Cardiac fibroblast (primary cell): ENCODE data around the gene TLL1.

Experiments used
- DNase-seq, 2 donors: peaks; one replicate each; pipeline versions ENCODE4 v3.0.0 to v3.0.0-alpha.2; 2010; ENCODE audit warnings: low read depth in 2 of 2
- H3K4me3 ChIP-seq, 2 donors: replicated peaks in 1 of 2; 1 replicate in 1 of 2; 2 replicates in 1 of 2; pipeline ENCODE4 v1.5.1; 2011; ENCODE audit warnings: low read depth in 2 of 2, low read length in 2 of 2, mild to moderate bottlenecking in 2 of 2, moderate library complexity in 1 of 2
- TF ChIP-seq, protein P1 (sequence below): IDR thresholded peaks from one replicate; pipeline ENCODE4 v1.5.1; 2011; ENCODE audit warnings: low read depth, mild to moderate bottlenecking, low read length, inconsistent platforms

The TLL1 gene

DNA sequence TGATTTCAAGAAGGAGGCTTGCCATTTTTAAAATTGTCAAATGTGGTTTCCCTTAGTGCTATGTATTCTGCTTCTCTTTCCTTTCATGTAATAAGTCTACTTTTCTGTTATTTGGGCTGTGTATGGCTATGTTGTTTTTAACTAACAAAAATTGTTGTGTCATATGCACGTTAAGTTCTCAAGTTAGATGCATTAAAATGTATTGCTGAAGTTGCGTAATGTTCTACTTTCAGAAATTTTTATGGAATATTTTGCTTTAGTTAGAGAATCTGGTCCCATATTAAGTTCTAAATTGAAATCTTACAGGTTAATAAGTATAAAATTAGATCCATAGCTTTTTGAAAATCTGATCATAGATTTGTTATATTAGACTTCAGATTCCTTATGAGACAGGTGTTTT is 133.2 kb downstream of the TLL1 start:
- DNase-seq = no peak
- TF ChIP-seq, protein P1, sequence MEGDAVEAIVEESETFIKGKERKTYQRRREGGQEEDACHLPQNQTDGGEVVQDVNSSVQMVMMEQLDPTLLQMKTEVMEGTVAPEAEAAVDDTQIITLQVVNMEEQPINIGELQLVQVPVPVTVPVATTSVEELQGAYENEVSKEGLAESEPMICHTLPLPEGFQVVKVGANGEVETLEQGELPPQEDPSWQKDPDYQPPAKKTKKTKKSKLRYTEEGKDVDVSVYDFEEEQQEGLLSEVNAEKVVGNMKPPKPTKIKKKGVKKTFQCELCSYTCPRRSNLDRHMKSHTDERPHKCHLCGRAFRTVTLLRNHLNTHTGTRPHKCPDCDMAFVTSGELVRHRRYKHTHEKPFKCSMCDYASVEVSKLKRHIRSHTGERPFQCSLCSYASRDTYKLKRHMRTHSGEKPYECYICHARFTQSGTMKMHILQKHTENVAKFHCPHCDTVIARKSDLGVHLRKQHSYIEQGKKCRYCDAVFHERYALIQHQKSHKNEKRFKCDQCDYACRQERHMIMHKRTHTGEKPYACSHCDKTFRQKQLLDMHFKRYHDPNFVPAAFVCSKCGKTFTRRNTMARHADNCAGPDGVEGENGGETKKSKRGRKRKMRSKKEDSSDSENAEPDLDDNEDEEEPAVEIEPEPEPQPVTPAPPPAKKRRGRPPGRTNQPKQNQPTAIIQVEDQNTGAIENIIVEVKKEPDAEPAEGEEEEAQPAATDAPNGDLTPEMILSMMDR = no peak
- no peak overlapping the region for H3K4me3 ChIP-seq

DNA sequence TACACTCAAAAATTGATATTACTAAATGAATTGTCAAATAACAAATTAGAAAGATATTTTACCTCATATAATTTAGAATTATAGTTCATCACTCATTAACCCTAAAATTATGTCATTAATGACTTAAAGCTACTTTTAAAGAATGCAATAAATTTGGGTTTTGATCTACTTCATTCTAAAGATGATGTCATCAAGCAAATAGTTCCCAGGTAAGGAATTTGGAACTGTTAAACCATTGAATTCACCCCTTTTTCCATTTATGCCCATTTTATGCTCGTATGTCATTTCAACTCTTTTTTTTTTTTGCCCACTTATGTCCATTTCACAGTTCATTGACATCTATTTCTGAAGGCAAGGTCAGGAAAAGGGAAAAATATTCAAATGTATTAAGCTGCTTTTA is 135.5 kb downstream of the TLL1 start:
- TF ChIP-seq, protein P1 = no peak
- no peak overlapping the region for H3K4me3 ChIP-seq
- no peak for DNase-seq

DNA sequence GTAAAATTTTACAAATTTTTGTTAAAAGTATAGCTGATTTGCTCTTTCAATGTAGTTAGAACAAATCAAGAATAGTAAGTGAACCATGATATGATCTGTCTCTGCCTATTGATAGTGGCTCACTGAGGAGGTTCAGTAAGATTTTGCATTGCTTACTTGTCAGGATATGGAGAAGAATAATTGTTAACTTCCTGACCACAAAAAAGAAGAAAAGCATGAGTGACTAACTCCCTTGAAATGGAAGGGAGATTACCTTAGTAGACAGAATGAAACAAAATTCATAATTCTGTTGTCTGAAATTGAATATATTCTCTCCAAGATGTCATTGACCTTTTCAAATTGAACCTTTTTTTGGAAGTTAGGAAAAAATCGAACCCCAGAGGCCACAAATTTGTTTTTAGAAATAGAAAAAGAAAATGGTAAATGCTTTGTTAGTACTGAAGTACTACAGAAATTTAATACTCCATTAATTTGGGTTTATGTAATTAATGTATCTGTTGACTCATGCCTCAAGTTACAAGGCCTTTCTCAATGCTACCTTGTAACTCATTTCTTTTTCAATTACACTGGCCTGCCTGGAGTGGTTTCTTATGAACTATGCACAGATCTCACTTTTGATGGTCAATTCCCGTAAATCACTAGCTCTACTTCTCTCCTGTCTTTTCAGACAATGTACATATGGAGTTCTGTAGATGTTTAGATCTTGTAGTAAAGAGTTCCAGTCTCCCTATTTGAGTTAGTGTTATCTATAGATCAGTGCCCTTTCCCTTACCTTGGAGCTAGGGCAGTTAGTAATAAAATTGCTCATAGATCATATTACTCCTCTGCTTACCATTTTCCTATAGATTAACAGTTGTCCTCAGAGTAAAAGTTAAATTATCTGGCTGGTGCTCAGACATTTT is 139.3 kb downstream of the TLL1 start:
- H3K4me3 ChIP-seq = no peak overlapping the region
- TF ChIP-seq, protein P1 = no peak
- peak; percentile 2 to 43 for DNase-seq

DNA sequence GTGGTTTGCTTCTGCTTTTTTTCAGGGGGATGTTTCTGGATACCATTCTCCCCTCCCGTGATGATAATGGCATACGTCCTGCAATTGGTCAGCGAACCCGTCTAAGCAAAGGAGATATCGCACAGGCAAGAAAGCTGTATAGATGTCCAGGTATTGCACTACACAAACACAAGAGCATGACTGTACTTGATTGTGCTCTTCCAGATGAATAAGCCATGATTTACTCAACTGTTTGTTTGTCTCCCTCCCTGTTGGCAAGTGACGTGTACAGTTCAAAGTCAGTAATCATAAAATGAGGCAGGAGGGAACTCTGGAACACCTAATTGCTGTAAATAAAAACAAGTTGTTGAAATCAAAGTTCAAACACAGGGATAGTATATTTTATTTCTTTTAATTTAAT is 141.4 kb downstream of the TLL1 start:
- peak in 1 of 2 donors; percentile 25 for DNase-seq
- TF ChIP-seq, protein P1 = no peak
- no peak overlapping the region for H3K4me3 ChIP-seq

DNA sequence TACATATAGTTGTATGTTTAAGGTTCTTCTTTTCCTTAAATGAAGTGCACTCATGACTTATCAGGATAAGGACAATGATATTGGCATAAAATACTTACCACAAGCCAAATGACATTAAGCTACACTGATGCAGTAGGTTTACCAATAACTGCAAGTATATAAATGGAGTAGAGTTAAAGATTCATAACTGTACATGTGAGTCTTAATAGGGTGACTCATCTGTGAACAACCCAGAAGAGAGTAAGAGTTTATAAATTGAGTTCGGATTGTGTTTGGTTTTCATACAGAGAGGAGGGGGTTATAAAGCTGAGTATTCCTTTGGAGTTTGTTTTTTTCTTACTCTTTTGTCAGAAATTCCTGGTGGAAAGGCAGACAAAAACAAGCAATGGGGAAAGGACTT is 144.8 kb downstream of the TLL1 start:
- no peak overlapping the region for H3K4me3 ChIP-seq
- DNase-seq = no peak
- TF ChIP-seq, protein P1 = no peak

DNA sequence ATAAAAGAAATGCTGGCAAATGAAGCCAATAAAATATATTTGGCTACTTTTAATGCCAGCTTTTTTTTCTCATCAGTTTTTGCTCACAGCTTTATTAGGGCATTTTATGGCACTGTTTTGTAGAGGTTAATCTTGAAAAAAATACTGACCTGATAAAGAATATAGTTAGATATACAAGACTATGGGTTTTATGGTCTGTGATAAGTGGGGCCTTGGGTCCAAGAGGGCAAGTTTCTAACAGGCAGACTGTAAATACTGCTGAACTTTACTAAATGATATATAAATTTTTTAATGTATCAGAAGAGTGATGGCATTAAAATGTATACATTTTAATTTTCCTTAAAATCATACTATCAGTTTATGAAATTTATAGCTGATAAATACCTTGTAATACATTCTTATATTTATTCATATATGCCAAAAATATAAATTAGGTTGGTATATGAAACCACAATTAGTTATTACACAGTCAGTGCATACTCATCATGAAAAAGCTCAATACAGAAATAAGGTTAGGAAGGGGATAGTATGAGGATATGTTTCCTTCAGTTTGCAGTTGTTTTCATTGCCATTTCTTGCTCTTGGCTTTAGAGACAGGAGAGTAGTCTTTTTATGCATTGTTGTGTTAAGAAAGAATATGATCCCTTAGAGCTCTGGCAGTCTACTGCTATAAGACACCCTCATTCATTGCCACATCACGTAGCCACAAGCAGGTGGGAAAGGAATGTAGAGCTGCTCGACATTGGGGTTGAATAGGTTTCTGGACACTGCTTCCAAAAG is 146.6 kb downstream of the TLL1 start:
- H3K4me3 ChIP-seq = no peak overlapping the region
- no peak for DNase-seq
- TF ChIP-seq, protein P1 = no peak
